Stomach (tissue), 4 donors: ENCODE measurements around the gene OTULINL.

Source experiments
- CTCF ChIP-seq, 7 experiments: fragments of 450-650 bp in 4 of 7; fragments of 200-600 bp in 3 of 7; sonication (generic) in 3 of 7; IDR thresholded peaks; one replicate each; pipeline ENCODE4 v1.5.1; 2016 to 2019; ENCODE audit warnings: antibody characterized with exemption in 7 of 7, control low read depth in 2 of 7, mild to moderate bottlenecking in 1 of 7
- EP300 ChIP-seq: sonication (generic); formaldehyde crosslinking; IDR thresholded peaks from one replicate; pipeline ENCODE4 v1.6.1; 2017; ENCODE audit warnings: antibody characterized with exemption

- TF ChIP-seq CTCF (IDR thresholded peaks at IDR 0.05) (no peak), EP300 (no peak)
Observed at GRCh38 chr5:14597080-14597479, 15.5 kb downstream of the OTULINL start.
